HG03064 (cell line): ENCODE results near the gene SSBP3.
"Not testable (repeated sequence)": the region's sequence is repeated elsewhere in the genome, so short reads cannot be mapped to it uniquely, and the experiment has no call there.

Experiments used
- ATAC-seq: cut with Tn5 transposase; IDR thresholded peaks from one replicate; pipeline ENCODE4 v1.9.1; 2021; ENCODE audit warnings: low read depth; ENCODE audit not compliant: unreplicated experiment

The SSBP3 gene

DNA sequence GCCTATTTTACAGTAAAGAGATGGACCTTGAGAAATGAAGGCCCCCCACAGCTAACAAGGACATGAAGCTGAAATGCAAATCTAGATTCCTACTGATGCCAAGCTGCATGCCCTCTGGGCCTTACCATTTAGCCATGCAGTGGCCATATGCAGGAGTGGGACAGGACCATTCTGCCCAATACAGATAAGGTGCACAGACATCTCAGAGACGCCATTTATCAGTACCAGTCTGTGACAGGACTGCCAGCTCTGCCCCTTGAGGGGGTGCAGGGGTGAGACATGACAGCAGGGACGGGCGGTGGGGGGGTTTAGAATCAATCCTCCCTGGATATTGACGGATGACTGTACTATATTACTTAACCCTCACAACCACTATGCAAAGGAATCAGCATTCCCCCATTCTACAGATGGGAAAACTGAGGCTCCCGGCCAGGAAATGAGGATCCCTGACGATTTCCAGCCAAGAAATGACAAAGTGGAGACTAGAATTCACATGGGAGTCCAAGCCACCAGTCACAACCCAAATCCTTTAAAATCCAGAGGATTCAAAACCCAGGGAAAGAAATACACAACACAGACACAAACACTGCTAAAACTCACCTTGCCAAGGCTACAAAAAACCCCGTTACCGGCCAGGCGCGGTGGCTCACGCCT is 10.8 kb downstream of the SSBP3 start:
- ATAC-seq, result no peak

DNA sequence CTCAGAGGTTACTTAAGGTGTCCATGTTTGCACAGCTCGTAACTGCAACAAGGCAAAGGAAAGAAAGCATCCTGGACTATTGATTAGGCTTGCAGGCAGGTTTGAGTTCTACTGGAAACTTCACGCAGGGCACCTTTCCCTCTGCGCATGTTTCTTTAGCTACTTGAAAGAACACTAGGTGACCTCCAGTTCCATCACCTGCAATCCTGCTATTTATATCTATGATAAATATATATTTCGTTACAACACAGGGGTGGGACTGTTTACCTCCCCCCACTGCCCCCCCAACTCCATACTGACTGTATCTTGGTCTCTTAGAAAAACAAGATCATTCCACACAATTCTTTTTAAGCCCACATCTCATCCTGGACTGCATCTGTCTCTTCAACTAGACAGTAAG is 12.1 kb downstream of the SSBP3 start:
- no peak for ATAC-seq

DNA sequence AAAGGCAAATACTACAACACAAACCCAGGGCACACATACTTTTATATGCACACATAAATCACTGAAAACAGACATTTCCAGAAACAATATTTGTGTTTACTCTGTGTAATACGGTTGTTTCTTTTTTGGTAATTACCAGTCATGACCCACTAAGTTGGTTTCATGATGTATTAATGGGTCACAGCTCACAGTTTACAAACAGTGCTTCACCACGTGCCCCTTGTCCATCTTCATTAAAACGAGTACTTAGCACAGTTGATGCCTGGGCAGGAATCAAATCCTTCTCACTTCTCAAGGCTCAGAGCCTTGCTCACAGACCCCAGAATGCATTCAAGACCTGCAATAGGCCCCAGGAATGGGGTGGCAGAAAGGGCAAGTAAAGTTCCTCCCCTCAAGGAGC is 13.8 kb downstream of the SSBP3 start:
- no peak for ATAC-seq

DNA sequence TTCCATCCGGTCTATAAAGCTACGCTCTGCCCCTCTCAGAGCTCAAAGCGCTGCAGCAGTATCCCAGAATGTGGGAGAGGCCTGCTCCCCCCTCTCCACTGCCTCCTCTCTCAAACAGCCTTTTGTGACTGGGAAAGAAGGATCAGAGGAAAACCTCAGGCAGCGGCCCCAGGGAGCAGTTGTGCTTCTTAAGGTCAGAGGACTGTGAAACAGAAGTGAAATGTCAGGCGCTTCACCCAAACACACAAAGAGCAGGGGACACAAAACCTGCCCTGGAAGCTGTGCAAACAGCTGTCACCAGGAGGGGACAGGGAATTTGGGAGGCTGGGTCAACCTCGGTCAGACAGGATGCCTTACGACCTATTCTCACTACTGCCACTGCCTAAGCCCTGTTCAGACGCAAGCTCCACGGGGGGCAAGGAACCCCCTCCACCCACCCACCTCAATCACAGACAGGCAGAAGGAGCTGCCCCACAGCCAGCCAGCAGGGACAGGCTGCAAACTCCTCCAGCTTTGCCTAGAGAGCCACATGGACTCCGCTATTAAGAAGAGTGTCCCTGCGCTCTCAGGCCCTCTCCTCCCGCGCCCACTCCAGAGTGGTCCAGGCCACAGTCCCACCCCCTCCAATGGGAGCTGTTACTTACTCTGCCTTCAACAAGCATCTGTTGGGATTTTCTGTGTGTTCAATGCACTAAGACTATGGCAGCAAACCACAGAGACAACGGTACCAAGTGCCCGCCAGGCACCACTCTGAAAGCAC is 14.6 kb downstream of the SSBP3 start:
- no peak for ATAC-seq

DNA sequence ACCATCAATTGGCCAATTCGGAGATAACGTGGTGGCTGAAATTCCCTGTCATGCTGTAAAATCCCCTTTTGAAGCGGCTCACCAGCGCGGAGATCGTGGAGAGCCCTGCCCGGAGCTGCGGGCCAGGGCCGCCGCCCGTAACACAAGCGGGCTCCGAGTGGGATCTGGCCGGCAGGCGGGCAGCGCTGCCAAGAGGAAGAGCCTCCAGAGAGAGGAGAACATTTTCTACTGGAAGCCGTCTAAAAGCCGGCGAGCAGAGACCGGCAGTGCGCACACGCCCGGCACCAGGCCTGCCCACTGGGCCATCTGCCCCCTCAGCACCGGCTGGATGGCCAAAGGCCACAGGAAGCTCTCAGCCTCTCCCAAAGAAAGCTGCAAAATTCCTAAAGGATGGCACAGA is 15.5 kb downstream of the SSBP3 start:
- no peak for ATAC-seq

DNA sequence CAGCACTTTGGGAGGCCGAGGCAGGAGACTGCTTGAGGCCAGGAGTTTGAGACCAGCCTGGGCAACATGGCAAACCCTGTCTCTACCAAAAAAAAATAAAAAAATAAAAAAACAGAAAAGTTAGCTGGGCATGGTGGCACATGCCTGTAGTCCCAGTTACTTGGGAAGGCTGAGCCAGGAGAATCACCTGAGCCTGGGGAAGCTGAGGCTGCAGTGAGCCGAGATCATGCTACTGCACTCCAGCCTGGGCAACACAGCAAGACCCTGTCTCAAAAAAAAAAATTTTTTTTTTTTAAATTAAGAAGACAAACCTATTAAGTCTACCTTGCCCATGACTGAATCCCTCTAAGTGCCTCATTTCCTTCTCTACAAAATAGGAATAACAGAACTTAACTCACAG is 16.6 kb downstream of the SSBP3 start:
- not testable (repeated sequence) for ATAC-seq

DNA sequence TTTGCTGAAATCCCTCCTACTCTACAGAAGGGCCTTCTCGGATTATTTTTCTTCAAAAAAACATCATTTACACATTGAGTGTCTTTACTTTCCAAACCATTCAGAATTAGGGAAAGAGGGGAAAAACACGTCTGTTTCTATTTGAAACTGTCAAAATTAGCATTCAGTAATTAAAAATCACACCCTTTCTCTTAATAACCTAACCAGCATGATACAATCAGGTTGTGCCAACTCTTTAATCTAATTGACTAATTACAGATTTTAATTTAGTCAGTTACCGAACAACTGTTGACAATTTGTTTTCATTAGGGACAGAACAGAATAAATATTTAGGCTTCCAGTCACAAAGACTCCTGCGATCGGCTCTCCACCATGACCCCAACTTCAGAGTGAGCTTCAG is 18.8 kb downstream of the SSBP3 start:
- no peak for ATAC-seq

DNA sequence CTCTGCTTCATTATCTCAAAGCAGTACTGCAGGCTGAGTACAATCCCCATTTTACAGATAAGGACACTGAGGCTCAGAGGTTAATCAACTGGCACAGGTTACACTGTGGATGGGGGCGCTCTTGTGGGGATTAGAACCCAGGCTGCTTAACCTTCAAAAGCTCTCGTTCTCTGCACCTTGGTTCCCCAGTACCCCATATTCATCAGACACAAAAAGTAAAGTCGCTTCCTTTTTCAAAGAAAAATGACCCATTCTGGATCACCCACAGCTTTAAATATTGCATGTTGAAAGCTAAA is 20.5 kb downstream of the SSBP3 start:
- ATAC-seq, result no peak

DNA sequence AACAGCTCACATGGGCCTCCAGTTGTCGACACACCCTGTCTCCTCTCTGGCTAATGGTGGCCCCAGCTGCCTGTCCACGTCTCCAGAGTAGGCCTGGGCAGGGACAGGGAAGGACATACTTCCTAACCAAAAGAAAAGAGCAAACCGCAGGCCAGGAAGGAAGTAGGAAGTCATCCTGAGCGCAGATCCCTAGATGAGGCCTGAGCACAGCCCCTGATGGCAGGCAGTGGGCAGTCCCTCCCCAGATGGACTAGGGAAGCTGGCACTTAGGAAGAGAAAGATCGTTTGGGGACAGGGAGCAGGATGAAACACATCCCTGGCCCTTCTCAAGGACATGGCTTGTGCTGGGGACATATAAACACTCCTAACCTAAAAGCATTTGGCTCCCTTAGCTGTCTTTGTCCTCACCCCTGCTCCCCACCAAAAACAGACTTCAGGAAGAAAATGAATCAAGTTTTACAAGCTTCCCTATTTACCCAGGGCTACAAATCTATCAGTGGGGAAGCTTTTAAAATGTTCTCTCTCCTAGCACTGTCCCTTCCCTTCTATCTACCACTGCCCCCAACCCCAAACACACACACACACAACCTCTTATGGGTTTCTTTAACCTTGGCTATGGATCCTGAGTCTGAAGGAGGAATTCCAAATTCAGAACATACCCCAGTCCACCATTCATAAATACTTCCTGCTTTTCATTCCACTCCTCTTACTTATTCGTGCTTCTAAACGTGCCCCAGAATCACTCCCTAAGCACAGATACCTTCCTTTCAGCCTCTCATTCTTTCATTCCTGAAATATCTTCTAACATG is 21.1 kb downstream of the SSBP3 start:
- ATAC-seq, result no peak

DNA sequence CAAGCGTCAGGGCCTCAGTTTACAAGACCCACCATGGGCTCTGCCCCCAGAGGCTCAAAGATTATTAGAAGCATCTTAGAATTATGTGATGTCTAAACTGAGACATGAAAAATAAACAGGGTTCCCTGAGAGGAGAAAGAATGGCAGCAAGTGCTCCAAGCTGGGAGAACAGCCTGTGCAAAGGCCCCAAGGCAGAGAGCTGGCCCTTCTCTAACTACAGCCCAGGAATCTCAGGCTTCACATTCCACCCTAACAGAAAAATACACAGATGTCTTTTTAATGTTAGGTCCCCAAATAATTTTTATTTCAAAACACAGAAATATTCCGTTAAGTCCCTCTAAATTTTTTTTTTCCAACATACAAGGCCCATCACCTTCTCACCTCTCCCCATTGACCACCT is 21.7 kb downstream of the SSBP3 start:
- no peak for ATAC-seq

DNA sequence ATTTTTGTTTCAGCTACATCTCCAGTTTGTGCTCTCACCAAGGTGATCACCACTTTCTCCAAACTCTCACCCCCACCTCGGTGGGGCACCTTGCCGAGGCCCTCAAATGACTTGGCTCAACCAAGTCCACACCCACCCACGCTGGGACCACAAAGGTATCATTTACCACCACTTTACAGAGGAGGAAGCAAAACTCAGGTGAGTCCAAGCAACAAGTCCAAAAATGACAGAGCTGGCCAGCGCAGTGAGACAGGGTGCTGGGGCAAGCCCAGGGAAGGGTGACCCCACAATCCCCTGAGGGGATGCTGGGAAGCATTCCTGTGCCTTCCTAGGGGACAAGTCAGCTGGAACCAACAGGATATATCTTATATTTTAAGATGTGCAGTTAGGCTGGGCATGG is 24.7 kb downstream of the SSBP3 start:
- ATAC-seq, result no peak

DNA sequence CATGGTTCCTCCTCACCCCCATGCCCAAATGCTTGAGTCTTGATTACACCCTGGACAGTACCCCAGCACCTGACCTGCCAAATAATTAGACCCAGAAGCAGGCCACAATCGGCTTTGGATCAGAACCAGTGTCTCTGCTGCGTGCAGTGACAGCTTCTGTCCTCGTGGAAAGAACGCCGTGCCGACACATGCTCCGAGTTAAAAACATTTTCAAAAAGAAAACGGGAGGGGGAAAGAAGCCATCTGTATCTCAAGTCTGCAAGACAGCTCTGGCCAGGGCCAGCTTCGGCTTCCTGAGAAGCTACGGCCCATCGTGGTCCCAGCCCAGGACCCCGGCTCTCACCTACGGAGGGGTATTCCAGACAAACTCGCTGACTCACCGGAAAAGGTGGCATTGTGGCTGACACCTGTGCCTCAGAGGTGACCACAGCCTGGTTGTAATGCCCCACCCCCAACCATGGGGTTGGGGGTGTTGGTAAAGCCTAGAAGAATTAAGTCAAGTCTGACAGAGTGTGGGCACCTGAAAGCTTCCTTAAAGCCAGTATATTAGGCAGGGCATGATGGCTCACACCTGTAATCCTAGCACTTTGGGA is 25.8 kb downstream of the SSBP3 start:
- no peak for ATAC-seq

DNA sequence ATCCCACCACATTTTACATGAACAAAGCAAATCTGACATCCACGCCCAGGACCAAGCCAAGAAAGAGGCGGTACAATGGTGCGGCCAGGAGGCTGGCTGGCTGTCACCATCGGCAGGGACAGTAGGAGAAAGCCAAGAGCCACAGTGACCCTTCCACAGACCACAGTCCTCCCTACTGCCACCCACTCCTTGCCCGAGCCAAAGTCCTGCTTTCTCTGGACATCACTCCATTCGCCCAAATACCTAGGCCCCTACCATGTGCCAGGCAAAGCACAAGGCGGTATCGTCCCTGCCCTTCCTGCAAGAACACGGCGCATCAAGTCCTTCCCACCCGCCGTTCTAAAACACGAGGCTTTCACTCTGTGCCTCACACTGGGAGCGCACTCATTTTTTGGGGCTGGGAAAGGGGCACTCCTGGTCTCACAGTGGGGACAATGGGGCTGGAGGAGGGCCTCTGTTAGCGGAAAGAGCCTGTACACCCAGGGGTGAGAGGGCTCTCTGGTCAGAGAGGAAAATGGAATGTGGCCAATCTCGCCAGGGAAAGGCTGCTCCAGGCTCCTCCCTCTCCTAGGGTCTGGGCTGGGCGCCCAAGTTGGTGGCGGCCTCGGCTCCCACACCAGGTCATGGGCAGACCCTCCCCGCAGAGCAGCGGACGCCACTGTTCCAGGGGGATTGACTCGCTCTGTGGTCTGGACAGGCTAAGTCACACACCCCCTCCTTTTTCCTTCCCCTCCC is 26.5 kb downstream of the SSBP3 start:
- no peak for ATAC-seq

DNA sequence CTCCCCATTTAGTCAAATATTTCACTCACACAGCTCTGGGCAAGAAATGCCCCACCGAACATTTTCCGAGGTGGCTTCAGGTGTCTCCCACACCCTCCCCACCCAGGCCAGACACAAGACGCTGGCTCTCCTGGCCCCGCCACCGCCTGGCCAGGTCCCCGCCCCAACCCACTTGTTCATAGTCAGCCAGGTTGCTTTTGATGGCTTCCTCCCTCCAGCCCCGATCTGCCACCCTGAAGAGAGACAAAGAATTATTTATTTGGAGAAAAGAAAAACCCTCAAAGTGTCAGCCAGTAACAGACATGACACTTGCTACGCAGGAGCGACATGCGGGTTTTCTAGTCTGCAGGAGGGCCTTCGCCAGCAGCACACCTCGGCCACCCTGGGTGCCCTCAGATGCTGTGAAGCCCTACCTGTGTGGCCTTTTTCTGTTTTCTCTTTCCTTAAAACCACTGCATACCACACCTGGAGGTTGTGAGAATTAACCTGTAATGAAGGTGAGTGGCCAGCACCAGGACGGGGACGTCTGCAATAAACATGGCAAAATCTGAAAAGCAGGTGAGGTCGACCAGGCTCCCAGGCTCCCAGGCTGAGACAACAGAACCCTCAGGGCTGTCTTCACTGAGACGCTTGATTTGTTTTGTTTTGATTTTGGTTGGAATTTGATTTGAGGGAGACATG is 27.2 kb downstream of the SSBP3 start:
- no peak for ATAC-seq

DNA sequence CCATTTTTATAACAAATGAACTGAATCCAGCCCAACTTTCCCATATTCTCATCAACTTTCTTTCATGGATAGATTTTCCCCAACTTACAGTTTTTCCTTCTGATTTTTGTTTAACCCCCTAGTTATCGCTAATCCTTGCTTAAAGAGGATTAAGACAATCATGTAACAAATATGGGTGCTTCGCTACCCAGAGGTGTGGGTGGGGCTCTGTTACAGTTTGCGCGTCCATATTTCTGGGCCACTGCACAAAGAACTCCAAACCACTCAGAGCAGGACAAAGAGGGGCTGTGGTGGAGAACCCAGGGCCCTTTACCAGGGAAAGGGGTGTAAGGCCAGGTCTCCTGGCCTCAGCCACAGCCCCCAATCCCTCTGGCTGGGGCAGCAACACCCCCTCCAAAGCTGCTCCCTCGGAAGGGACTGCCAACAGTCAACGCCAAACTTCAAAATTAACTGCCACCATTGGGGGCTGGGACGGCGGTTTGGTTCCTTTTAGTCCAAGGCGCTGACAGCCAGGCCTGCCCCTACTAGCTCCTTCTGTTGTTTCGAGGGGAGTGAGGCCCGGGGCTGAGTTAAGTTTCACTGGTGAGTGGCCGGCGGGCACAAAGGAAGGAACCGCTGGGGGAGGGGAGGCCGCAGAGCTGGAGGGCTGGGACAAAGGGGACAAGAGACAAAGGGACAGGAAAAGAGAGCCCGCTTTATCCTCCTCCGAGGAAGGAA is 27.9 kb downstream of the SSBP3 start:
- no peak for ATAC-seq

DNA sequence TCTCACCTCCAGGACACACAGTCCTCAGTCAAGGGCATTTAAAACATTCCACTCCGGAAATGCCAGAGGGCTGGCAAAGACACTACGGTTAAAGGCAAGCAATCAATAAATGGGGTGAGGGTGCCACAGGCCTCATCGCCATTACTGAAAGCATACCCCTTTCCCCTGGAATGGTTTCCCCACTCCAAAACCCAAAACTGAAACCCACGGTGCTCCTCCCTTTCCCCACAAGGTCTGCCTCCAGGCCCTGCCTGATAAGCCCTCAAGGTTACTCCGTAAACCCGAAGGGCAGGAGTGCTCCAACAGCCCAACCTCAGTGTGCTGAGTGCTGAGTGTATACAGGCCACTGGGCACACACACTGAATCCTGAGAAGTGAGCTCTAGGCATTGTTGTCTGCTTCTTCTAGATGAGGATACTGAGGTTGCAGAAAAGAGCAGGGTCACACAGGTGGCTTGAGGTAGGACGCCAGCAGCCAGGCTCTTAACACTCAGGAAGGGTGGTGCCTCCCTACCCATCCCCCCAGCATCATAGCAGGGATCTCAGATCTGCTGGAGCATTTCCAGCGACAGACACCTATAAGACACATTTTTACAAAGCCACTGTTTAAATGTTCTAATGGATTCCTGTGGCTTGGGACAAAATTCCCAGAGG is 29.0 kb downstream of the SSBP3 start:
- ATAC-seq, result no peak

DNA sequence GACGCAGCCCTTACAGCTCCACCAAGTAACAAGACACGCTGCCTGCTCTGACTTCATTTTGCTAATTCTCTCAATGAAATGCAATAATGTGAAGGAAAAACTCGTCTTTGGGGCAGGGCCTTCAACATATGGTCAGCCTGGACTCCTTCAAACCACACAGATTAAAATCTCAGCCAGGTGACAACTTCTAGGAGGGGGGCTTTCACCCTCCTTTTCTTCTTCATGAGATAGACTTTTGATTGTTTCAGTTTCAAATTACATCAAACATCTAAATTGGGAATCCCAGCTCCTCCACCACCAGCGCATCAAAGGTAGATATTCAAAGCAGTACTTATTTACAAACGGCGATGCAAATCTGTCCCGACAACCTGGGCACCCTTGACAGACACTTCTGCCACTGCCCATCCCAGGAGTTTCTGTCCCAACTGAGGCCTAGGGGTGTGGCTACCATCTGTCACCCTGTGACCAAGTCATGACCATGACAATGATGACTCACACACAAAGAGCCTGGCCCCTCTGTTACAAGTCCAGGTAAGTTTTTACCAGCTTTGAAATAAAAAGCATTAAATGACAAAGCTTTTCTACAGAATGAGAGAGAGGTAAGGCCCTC is 29.7 kb downstream of the SSBP3 start:
- ATAC-seq, result peak; percentile 49

DNA sequence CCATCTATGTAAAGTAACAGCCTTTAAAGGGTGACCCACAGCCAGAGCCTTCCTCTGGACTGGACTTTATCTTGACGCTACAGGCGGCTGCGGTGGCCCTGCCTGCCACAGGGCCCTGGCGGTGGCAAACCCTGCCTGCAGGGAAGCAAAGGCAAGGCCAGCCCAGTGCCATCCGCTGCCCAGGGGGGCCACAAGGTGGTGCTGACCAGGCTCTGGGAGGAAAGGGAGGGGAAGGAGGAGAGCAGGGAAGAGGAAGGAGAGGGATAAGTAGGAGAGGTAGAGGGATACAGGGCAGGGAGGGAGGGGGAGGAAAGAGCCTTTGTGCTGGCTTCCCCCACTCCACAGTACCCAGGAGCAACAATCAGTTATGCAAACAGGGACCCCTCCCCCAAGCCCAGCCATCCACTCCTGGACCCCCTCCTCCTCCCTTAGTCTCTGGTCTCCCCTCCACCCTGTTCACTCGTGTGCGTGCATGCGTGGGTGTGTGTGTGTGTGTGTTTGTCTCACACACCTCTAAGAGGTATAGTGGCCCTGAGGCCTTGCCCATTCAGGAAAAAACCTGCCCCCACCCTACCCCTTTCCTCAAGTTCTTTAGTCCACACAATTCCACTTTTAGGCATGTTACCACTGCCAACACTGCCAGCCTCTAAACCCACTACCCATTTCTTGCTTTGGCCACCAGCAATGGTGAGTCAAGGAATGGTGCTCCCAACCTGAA is 30.3 kb downstream of the SSBP3 start:
- ATAC-seq, result no peak
